Erythroblast (primary cell): Measurements from ENCODE around the gene MKLN1.

Experiments used
- GATA1 ChIP-seq: IDR thresholded peaks from 2 replicates; pipeline ENCODE4 v1.6.1; 2011; ENCODE audit warnings: low read depth, mild to moderate bottlenecking, control low read depth, low read length, moderate library complexity
- POLR2A ChIP-seq: IDR thresholded peaks from 2 replicates; pipeline ENCODE4 v1.6.1; 2011; ENCODE audit warnings: mild to moderate bottlenecking, low read length

DNA sequence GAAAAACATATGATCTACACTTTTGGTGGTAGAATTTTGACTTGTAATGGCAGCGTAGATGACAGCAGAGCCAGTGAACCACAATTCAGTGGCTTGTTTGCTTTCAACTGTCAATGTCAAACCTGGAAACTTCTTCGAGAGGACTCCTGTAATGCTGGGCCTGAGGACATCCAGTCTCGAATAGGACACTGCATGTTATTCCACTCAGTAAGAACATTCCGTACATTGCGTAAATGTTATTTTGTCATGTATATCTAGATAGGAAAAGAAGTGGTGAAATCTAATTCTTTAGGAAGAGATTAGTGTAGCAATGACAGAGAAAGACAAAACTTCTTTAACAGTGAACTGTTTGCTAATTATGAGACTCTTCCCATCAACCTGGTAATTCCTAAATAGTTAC lies 115.8 kb downstream of the MKLN1 start:
- TF ChIP-seq POLR2A (no peak), GATA1 (no peak)
